Right cardiac atrium (tissue), 5 donors: ENCODE results near the gene STKLD1. TPM values are rescaled to one million over a fixed set of nuclear protein-coding genes. Genes with fewer than 3 reads are reported as not detected.
"Not testable (repeated sequence)": the region's sequence is repeated elsewhere in the genome, so short reads cannot be mapped to it uniquely, and the experiment has no call there.

Source experiments
- ATAC-seq, 2 donors: fragments of 200-7000 bp; cut with Tn5 transposase; one replicate each; pipeline versions ENCODE4 v1.8.0 to v1.9.1; 2020; ENCODE audit warnings: moderate library complexity in 2 of 2, mild to moderate bottlenecking in 1 of 2
- DNase-seq, 3 donors: peaks; one replicate each; pipeline ENCODE4 v3.0.0-alpha.2; 2020
- H3K27ac ChIP-seq: one replicate; pipeline ENCODE4 v1.5.1; 2013; ENCODE audit warnings: mild to moderate bottlenecking, low read length, control low read depth, moderate library complexity
- H3K27me3 ChIP-seq: one replicate; pipeline ENCODE4 v1.6.1; 2013; ENCODE audit not compliant: control insufficient read depth, insufficient read depth
- H3K4me1 ChIP-seq: one replicate; pipeline ENCODE4 v1.6.1; 2013; ENCODE audit warnings: low read length; ENCODE audit not compliant: control insufficient read depth, insufficient read depth
- H3K4me3 ChIP-seq: one replicate; pipeline ENCODE4 v1.5.1; 2013; ENCODE audit warnings: low read length, control low read depth
- H3K9me3 ChIP-seq: one replicate; pipeline ENCODE4 v1.6.1; 2013; ENCODE audit warnings: low read length; ENCODE audit not compliant: control insufficient read depth
- WGBS: extraction: QIAGEN DNeasy Blood & Tissue Kit; methylation state at CpG from one replicate; pipeline ENCODE4 v1.1.7; 2013; 5-methylcytosine and 5-hydroxymethylcytosine counted together
- intact Hi-C, 4 donors: fragments of 100-400 bp; cut with DNase I; formaldehyde crosslinking; loops; one replicate each; pipeline versions ENCODE4 v1.11.0 to v1.14.0; 2022 to 2023
- long read RNA-seq, 4 donors: library from polyadenylated mRNA; unstranded; transcript quantifications; one replicate each; pipeline ENCODE4 v2.0.0, GENCODE V29; 2020 to 2021
- polyA plus RNA-seq: library from polyadenylated mRNA; stranded (reverse); fragments of 200-250 nt; gene quantifications from one replicate; pipeline ENCODE4 v1.2.3, GENCODE V29; 2013
- total RNA-seq, 4 donors: library from RNA; stranded (reverse); fragmentation: NEBNext Ultra II Directional; extraction: Animal tissue kit (Norgen Biotek cat#: 25700); gene quantifications; one replicate each; pipeline ENCODE4 v1.2.1, GENCODE V29; 2021
- donor health status: healthy with polysubstance abuse.
- donor health status: DM: no; HTN: yes; CAD: no.
- donor health status: DM: no; HTN: no; CAD: no.
- donor health status: DM: no; HTN: yes; CAD: no; lungs with severe emphysema.
- donor health status: DM: yes; HTN: yes; CAD: no.

Gene STKLD1
- total RNA-seq (1 to 10 TPM in 1 of 4 donors, under 1 TPM in 2, not detected in 1; 0.31 to 1.0 (median 0.37) TPM), polyA plus RNA-seq (1.3 TPM)
- long read RNA-seq, donor 1, result 0 reads
- long read RNA-seq, donor 2, result 0 reads
- long read RNA-seq, donor 3, partial matches to known transcripts, result 1 of 1 reads
- long read RNA-seq, donor 3, other reads (novel, unspliced or antisense), result 0 of 1 reads
- long read RNA-seq, donor 4, partial matches to known transcripts, result 1 of 1 reads
- long read RNA-seq, donor 4, other reads (novel, unspliced or antisense), result 0 of 1 reads

DNA sequence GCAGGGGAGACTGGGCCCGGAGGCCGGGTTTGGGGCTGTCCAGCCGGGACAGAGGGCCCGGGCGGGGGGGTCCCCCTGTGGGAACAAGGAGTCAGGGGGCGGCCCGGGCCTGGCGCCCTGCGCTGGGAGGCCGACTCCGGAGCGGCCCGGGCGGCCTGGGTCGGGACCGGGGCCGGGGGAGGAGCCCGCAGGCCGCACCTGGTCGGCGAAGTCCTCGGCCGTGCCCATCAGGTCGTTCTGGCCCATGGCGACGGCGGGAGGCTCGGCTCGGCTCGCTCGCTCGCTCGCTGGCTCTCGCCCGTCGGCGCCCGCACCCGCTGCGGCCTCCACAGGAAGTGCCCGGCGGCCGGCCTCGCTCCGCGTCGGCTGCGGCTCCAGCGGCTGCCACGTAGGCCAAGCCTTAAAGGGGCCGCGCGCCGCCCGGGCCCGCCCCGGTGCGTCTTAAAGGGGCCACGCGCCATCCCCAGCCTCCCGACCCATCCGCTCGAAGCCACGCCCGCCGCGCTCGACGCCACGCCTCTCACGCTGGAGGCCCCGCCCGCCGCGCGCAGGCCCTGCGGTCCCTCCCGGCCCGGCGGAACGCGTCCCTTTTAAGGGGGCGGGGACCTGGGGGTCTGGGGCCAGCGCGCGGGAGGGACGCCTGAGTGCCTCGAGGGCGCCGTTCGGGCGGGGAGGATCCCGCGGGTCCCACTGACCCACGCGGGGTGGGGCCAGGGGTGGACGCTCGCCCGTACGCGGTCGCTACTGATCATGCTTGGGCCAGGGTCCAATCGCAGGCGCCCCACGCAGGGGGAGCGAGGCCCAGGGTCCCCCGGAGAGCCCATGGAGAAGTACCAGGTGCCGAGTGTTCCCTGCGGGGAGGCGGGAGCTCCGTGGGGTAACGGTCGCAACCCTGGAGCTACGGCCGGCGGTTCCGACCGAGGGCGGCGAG is at the start of gene STKLD1, which contains the start of gene SURF4:
STKLD1 (plus strand) TSS at position 643 of the 931 bp plus-strand sequence; CDS start at position 751, 108 bp downstream.
SURF4 (minus strand) TSS at position 337 of the 931 bp plus-strand sequence; CDS start at position 246, 91 bp downstream.
- H3K27me3 ChIP-seq, result no peaks in the 10 kb centered on the region
- H3K4me3 ChIP-seq, result peak within 1 kb of the TSS; percentile 97
- DNase-seq (peak; percentile 96 to 99 (median 99)), ATAC-seq (peak; percentile 97 to 98)
- under 1% methylated on average over 120 of the region's 120 CpGs for WGBS
- H3K27ac ChIP-seq, result peak within 1 kb of the TSS; percentile 77
- H3K4me1 ChIP-seq, result peaks cover 15% of the 10 kb centered on the region
- H3K9me3 ChIP-seq, result no peaks in the 10 kb centered on the region
- intact Hi-C loops, result no loop called here

DNA sequence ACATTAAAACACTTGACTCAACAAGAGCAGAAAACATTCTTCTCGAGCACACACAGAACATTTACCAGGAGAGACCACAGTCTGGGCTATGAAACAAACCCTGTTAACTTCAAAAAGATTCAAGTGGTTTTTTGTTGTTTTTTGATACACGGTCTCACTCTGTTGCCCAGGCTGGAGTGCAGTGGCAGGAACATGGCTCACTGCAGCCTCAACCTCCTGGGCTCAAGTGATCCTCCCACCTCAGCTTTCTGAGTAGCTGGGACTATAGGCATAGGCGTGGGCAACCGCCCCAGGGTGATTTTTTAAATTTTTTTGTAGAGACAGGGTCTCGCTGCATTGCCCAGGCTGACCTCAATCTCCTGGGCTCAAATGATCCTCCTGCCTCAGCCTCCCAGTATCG is 49.1 kb upstream of the STKLD1 start:
- H3K9me3 ChIP-seq, DNase-seq, H3K27ac ChIP-seq, H3K27me3 ChIP-seq, H3K4me3 ChIP-seq, ATAC-seq, H3K4me1 ChIP-seq: not testable (repeated sequence)
- 90% methylated on average over 6 of the region's 6 CpGs for WGBS
- intact Hi-C loops, result loop anchor here in 3 of 4 donors (5.0 to 10.0 kb wide), 3 partner anchors 135 to 142 kb away; no protein-coding TSS in a partner anchor

DNA sequence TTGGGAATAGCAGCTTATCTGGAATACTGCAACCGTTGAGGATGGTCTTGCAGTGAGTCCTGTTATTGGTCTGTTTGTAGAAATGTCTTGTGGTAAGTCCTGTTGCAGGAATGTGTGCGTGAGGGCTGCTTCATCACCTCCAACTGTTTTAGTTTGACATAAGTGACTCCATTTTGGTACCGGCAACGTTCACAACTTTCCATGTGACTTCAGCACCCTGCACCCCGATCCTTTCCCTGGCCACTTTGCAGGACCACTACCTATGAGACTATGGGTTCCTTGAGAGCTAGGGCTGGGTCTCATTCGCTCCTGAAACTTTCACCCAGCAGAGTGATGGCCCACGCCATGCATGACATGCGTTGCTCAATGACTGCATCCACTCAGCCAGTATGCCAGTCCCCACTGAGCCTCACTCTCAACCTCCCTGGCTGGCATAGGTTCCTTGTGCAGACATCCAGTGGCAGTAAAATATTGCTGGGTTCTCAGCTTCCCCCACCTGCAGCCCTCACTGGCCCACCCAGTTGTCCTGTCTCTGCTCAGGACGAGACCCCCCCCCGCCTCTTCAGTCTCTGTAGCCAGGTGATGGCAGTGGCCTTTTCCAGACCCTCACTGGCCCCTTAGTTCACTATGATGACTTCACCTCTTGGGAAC is 48.2 kb upstream of the STKLD1 start:
- peak in 1 of 2 donors; percentile 22 for ATAC-seq
- Histone ChIP-seq H3K4me3 (no peak overlapping the region), H3K4me1 (no peaks in the 10 kb centered on the region), H3K9me3 (no peaks in the 10 kb centered on the region), H3K27me3 (no peaks in the 10 kb centered on the region), H3K27ac (no peak overlapping the region)
- intact Hi-C loops, result loop anchor here in 3 of 4 donors (5.0 to 10.0 kb wide), 3 partner anchors 136 to 143 kb away; no protein-coding TSS in a partner anchor
- DNase-seq, result no peak
- WGBS, result 89% methylated on average over 10 of the region's 10 CpGs

DNA sequence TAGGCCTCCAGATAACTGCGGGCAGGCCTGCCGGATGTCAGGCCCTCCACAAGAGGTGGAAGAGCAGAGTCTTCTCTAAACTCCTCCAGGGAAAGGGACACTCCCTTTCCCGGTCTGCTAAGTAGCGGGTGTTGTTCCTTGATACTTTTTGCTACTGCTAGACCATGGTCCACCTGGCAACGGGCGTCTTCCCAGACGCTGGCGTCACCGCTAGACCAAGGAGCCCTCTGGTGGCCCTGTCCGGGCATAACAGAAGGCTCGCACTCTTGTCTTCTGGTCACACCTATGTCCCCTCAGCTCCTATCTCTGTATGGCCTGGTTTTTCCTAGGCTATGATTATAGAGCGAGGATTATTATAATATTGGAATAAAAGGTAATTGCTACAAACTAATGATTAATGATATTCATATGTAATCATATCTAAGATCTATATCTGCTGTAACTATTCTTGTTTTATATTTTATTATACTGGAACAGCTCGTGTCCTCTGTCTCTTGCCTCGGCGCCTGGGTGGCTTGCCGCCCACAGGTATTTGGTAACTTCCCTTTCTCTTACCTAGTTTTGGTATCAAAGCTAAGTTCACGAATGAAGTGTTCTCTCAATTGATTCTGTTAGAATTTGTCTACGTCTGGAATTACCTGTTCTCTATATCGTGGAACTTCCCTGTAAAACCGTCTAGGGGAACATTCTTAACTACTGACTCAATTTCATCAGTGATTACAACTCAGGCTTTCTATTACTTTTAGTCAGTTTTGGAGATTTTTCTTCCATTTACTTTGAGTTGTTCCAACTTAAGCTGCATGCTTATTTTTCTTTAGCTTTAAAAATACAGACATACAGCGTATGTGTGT is 46.6 kb upstream of the STKLD1 start:
- not testable (repeated sequence) for H3K27me3 ChIP-seq, H3K27ac ChIP-seq, H3K9me3 ChIP-seq, H3K4me3 ChIP-seq, H3K4me1 ChIP-seq, ATAC-seq
- DNase-seq, result peak in 2 of 3 donors; percentile 72 to 75
- intact Hi-C loops, result loop anchor here (5.0 to 10.0 kb wide), 3 partner anchors 137 to 145 kb away; no protein-coding TSS in a partner anchor
- WGBS, result 53% methylated on average over 21 of the region's 21 CpGs

DNA sequence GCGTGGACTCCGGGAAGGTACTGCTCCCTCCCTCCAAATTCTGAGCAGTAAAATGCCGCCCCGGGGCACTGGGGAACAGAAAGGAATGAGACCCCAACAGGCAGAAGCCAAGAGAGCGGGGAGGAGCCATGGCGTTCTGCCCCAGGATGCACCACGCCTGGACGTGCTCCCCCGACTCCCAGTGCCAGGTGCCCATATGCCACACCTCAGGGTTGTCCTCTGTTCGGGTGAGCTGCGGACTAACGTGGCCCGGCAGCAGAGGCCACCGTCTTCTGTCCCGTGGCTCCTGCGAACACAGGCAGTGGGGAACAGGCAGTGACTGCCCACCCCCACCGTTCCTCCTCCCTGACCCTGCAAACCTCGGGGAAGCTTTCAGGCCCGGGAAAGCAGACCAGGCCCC is 44.9 kb upstream of the STKLD1 start:
- Histone ChIP-seq H3K9me3 (no peaks in the 10 kb centered on the region), H3K4me3 (no peak overlapping the region), H3K27ac (no peak overlapping the region), H3K4me1 (peaks cover 3% of the 10 kb centered on the region), H3K27me3 (no peaks in the 10 kb centered on the region)
- intact Hi-C loops, result loop anchor here in 1 of 4 donors (5.0 kb wide), 1 partner anchor 144 kb away; no protein-coding TSS in a partner anchor
- DNase-seq (no peak), ATAC-seq (no peak)
- WGBS, result 87% methylated on average over 19 of the region's 19 CpGs

DNA sequence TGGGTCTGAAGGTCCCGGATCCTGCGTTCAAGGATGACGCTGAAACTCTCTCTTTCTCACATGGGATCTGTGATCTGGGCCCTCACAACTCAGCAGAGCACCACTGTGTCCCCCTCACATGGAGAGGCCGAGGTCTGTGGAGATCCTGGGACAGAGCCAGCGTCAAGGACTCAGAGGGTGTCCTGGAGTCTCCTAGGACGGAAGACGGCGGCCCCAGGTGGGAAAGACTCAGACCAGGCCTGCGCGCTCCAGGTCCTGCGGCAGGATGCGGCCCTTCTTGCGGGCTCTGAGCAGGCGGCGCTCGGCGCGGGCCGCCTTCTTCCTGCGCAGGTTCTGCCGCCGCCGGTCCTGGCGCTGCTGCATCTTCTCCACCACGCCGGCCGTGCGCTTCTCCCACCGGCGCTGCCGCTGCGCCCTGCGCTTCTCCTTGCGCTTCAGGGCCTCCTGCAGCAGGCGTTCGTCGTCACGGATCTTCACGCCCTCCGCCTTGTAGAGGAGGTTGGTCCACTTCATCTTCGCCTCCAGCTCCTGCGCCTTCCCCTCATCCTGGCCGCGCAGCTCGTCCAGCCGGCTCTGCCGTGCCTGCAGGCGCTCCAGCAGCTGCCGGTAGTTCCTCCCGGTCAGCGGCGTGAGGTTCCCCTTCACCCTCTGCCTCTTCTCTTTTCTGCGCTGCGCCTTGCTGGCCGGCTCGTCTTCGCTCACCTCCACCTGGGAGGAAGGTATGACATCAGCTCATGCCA is 44.4 kb upstream of the STKLD1 start:
- H3K27ac ChIP-seq, result no peak overlapping the region
- no peaks in the 10 kb centered on the region for H3K27me3 ChIP-seq
- 96% methylated on average over 57 of the region's 57 CpGs for WGBS
- no peak overlapping the region for H3K4me3 ChIP-seq
- DNase-seq, result peak in 1 of 3 donors; percentile 60
- intact Hi-C loops, result loop anchor here in 1 of 4 donors (5.0 kb wide), 1 partner anchor 145 kb away; no protein-coding TSS in a partner anchor
- ATAC-seq, result no peak
- H3K9me3 ChIP-seq, result no peaks in the 10 kb centered on the region
- H3K4me1 ChIP-seq, result peaks cover 3% of the 10 kb centered on the region

DNA sequence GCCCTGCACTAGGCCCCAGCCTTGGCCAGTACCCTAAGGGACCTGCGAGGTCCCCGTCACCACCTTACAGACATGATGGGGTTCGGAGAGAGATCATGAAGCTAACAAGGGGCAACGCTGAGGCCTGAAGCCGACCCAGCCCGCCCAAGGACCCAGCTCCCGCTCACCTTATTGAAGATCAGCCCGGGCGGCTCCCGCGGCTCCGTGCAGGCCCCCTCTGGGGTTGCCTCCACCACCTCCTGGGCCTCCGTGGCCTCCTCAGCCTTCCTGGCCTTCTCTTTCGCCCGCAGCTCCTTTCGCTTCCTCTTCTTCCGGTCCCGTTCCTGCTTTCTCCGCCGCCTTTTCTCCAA is 43.8 kb upstream of the STKLD1 start:
- DNase-seq (peak in 1 of 3 donors; percentile 56), ATAC-seq (no peak)
- Histone ChIP-seq H3K27me3 (no peaks in the 10 kb centered on the region), H3K9me3 (no peaks in the 10 kb centered on the region), H3K4me1 (peaks cover 3% of the 10 kb centered on the region), H3K27ac (no peak overlapping the region), H3K4me3 (no peak overlapping the region)
- WGBS, result 90% methylated on average over 20 of the region's 20 CpGs
- intact Hi-C loops, result loop anchor here in 1 of 4 donors (5.0 kb wide), 1 partner anchor 145 kb away; no protein-coding TSS in a partner anchor

DNA sequence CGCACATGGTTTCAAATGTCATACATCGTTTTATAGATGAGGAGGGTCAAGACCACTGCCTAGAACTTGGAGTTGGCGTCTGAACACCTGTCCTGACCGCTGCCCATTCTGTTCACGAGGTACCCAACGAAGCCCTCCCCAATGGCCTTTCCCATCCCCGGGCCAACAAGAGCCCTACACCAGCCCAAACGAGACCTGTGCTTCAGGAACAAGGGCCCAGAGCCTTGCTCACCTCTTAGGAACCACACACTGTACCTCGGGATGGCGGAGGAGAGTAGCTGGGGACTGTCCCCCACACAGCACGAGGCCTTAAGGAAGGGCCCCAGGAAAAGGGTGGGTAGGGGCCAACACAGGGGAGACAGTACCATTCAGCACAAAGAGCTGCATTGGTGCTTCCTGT is 43.2 kb upstream of the STKLD1 start:
- ATAC-seq (no peak), DNase-seq (no peak)
- no peaks in the 10 kb centered on the region for H3K27me3 ChIP-seq
- H3K9me3 ChIP-seq, result no peaks in the 10 kb centered on the region
- intact Hi-C loops, result loop anchor here in 1 of 4 donors (5.0 kb wide), 1 partner anchor 146 kb away; no protein-coding TSS in a partner anchor
- H3K27ac ChIP-seq, result no peak overlapping the region
- H3K4me1 ChIP-seq, result peaks cover 3% of the 10 kb centered on the region
- 94% methylated on average over 11 of the region's 11 CpGs for WGBS
- no peak overlapping the region for H3K4me3 ChIP-seq

DNA sequence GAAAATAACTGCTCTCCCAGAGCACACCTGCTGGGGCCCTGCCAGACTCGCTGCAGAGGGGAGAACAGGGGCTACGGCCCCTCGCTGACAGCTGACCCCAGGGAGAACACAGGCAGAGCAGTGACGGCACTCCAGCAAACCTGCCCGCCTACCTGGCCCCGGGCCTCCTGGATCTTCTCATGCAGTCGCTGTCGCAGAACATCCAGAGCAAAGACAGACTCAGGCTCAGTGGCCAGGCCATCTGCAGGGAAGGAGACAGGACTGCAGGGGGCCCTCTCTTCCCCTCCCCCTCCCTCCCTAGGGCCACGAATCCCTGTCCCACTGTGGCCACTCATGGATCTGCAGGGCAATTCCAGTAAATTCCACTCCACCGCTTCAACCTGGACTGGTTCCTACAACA is 42.6 kb upstream of the STKLD1 start:
- H3K27me3 ChIP-seq, result no peaks in the 10 kb centered on the region
- no peak overlapping the region for H3K27ac ChIP-seq
- no peaks in the 10 kb centered on the region for H3K9me3 ChIP-seq
- WGBS, result 90% methylated on average over 10 of the region's 10 CpGs
- no peak for ATAC-seq
- intact Hi-C loops, result loop anchor here in 1 of 4 donors (5.0 kb wide), 1 partner anchor 146 kb away; no protein-coding TSS in a partner anchor
- no peak overlapping the region for H3K4me3 ChIP-seq
- H3K4me1 ChIP-seq, result peaks cover 3% of the 10 kb centered on the region
- DNase-seq, result no peak
